ENCODE data around the gene NCLN. TPM values are rescaled to one million over a fixed set of nuclear protein-coding genes. Genes with fewer than 3 reads are reported as not detected.
A peak's percentile ranks its signal among the peaks of the same experiment; 100 is the strongest.

NCLN gene
- total and polyA plus RNA-seq, 8 donors, result 34.0 to 68.1 (median 51.3) TPM

GRCh38 chr19:3194106-3195087 is 8.7 kb downstream of the NCLN start:
- no peak for FAIRE-seq
- H3K27ac ChIP-seq, result no peak overlapping the region
- H3K27me3 ChIP-seq, result no peaks in the 10 kb centered on the region
- ATAC-seq, result no peak
- no peaks in the 10 kb centered on the region for H3K9me3 ChIP-seq
- intact Hi-C loops (cut with DNase I), result no loop called here
- H3K4me3 ChIP-seq, result no peak overlapping the region
- H3K36me3 ChIP-seq, result no peaks in the 10 kb centered on the region
- DNase-seq, result peak in 1 of 6 donors; percentile 7
- H3K4me1 ChIP-seq, result no peaks in the 10 kb centered on the region
- TF ChIP-seq CTCF (IDR thresholded peaks at IDR 0.05), result no peak
- 92 to 93% methylated on average over 16 to 17 of the region's 17 CpGs for WGBS, 2 donors

- Histone ChIP-seq H3K9me3 (no peaks in the 10 kb centered on the region), H3K4me3 (no peak overlapping the region), H3K4me1 (no peaks in the 10 kb centered on the region), H3K36me3 (no peaks in the 10 kb centered on the region), H3K27ac (no peak overlapping the region), H3K27me3 (no peaks in the 10 kb centered on the region)
- WGBS, 2 donors, result 92 to 93% methylated on average over 41 to 42 of the region's 42 CpGs
- ATAC-seq (no peak), DNase-seq (peak in 2 of 6 donors; percentile 38 to 74), FAIRE-seq (no peak)
- intact Hi-C loops (cut with DNase I), result no loop called here
- TF ChIP-seq CTCF (IDR thresholded peaks at IDR 0.05), result no peak
Observed at GRCh38 chr19:3196064-3196932, 10.6 kb downstream of the NCLN start.

- intact Hi-C loops (cut with DNase I), result no loop called here
Observed at GRCh38 chr19:3196933-3197205, 11.1 kb downstream of the NCLN start.

GRCh38 chr19:3198901-3199700 is 13.4 kb downstream of the NCLN start:
- FAIRE-seq, result no peak

More at GRCh38 chr19:3196933-3197205, 11.1 kb downstream of the NCLN start:
- ATAC-seq, result no peak
- H3K27me3 ChIP-seq, result no peaks in the 10 kb centered on the region
- no peak overlapping the region for H3K27ac ChIP-seq
- TF ChIP-seq CTCF (IDR thresholded peaks at IDR 0.05), result no peak
- no peak for DNase-seq
- no peaks in the 10 kb centered on the region for H3K9me3 ChIP-seq
- H3K36me3 ChIP-seq, result no peaks in the 10 kb centered on the region
- H3K4me1 ChIP-seq, result no peaks in the 10 kb centered on the region
- 93 to 94% methylated on average over 14 of the region's 14 CpGs for WGBS, 2 donors
- no peak for FAIRE-seq
- H3K4me3 ChIP-seq, result no peak overlapping the region

More at GRCh38 chr19:3198901-3199700, 13.4 kb downstream of the NCLN start:
- no peak for TF ChIP-seq CTCF (IDR thresholded peaks at IDR 0.05)
- no peaks in the 10 kb centered on the region for H3K9me3 ChIP-seq
- H3K27ac ChIP-seq, result no peak overlapping the region
- intact Hi-C loops (cut with DNase I), result no loop called here
- no peaks in the 10 kb centered on the region for H3K36me3 ChIP-seq
- H3K27me3 ChIP-seq, result no peaks in the 10 kb centered on the region
- ATAC-seq (no peak), DNase-seq (peak in 2 of 6 donors; percentile 50 to 71)
- H3K4me3 ChIP-seq, result no peak overlapping the region
- 94 to 96% methylated on average over 43 of the region's 43 CpGs for WGBS, 2 donors
- no peaks in the 10 kb centered on the region for H3K4me1 ChIP-seq
